Astrocyte (in vitro differentiated cells and primary cell): ENCODE data around the gene CYB5R2.

Experiments
- CTCF ChIP-seq: IDR thresholded peaks from 2 replicates; pipeline ENCODE4 v1.5.1; 2011; ENCODE audit warnings: low read depth, mild to moderate bottlenecking, inconsistent platforms, low read length, moderate library complexity; ENCODE audit not compliant: insufficient read depth
- EZH2 ChIP-seq: IDR thresholded peaks from 2 replicates; pipeline ENCODE4 v1.6.1; 2012; ENCODE audit warnings: mild to moderate bottlenecking, low read length, inconsistent platforms; ENCODE audit not compliant: insufficient read depth

- TF ChIP-seq CTCF = no peak
- no peak for TF ChIP-seq EZH2
Measured at GRCh38 chr11:7651700-7652099, 21.6 kb downstream of the CYB5R2 start.
